Keratinocyte (primary cell): ENCODE data around the gene SPATA24. TPM values are rescaled to one million over a fixed set of nuclear protein-coding genes. Genes with fewer than 3 reads are reported as not detected.

Experiments
- DNase-seq: peaks from one replicate; pipeline ENCODE4 v3.0.0-alpha.2; 2011; ENCODE audit warnings: low read depth, missing footprints, low spot score
- FAIRE-seq: peaks from 2 replicates; lab custom pipeline; 2011; peaks lifted over from hg19 to GRCh38; lab: Jason Lieb, UNC
- H2AFZ ChIP-seq: 2 replicates; pipeline ENCODE4 v1.6.0; 2012; ENCODE audit warnings: low read length, control low read depth, inconsistent platforms; ENCODE audit not compliant: control insufficient read depth
- H3K27ac ChIP-seq: 2 replicates; pipeline ENCODE4 v1.5.1; 2011; ENCODE audit warnings: low read length; ENCODE audit not compliant: control insufficient read depth, insufficient read depth
- H3K27me3 ChIP-seq: 3 replicates; pipeline ENCODE4 v1.6.0; 2011; ENCODE audit warnings: low read length; ENCODE audit not compliant: control insufficient read depth, insufficient read depth; ENCODE audit errors: extremely low read depth
- H3K36me3 ChIP-seq, 2 experiments: 2 replicates in 1 of 2; 3 replicates in 1 of 2; pipeline ENCODE4 v1.5.1; 2011; ENCODE audit warnings: low read length in 2 of 2, mild to moderate bottlenecking in 1 of 2; ENCODE audit not compliant: control insufficient read depth in 2 of 2, insufficient read depth in 2 of 2; ENCODE audit errors: extremely low read depth in 1 of 2
- H3K4me1 ChIP-seq: 3 replicates; pipeline ENCODE4 v1.5.1; 2011; ENCODE audit warnings: low read length; ENCODE audit not compliant: control insufficient read depth, insufficient read depth; ENCODE audit errors: extremely low read depth
- H3K4me2 ChIP-seq: 3 replicates; pipeline ENCODE4 v1.6.0; 2011; ENCODE audit warnings: low read depth, low read length; ENCODE audit not compliant: control insufficient read depth, insufficient read depth; ENCODE audit errors: extremely low read depth
- H3K4me3 ChIP-seq, 3 experiments: fragments of 200-600 bp in 1 of 3; sonication (generic) in 1 of 3; 2 replicates in 2 of 3; 3 replicates in 1 of 3; pipeline ENCODE4 v1.5.1; 2011 to 2016; ENCODE audit warnings: low read length in 3 of 3, mild to moderate bottlenecking in 3 of 3, control low read depth in 2 of 3, inconsistent platforms in 1 of 3, low read depth in 1 of 3, mixed read lengths in 1 of 3, mixed run types in 1 of 3, moderate library complexity in 1 of 3; ENCODE audit not compliant: control insufficient read depth in 2 of 3, insufficient read depth in 2 of 3; ENCODE audit errors: extremely low read depth in 1 of 3
- H3K79me2 ChIP-seq: 2 replicates; pipeline ENCODE4 v1.6.0; 2012; ENCODE audit warnings: low read length; ENCODE audit not compliant: control insufficient read depth, insufficient read depth
- H3K9ac ChIP-seq: 3 replicates; pipeline ENCODE4 v1.6.0; 2011; ENCODE audit warnings: low read length; ENCODE audit not compliant: control insufficient read depth, insufficient read depth; ENCODE audit errors: extremely low read depth
- H3K9me1 ChIP-seq: 3 replicates; pipeline ENCODE4 v1.6.0; 2011; ENCODE audit warnings: low read length; ENCODE audit not compliant: control insufficient read depth, insufficient read depth; ENCODE audit errors: extremely low read depth
- H3K9me3 ChIP-seq: 2 replicates; pipeline ENCODE4 v1.5.1; 2012; ENCODE audit warnings: low read depth, low read length; ENCODE audit not compliant: control insufficient read depth
- H4K20me1 ChIP-seq: 3 replicates; pipeline ENCODE4 v1.6.0; 2011; ENCODE audit warnings: low read length; ENCODE audit not compliant: control insufficient read depth, insufficient read depth; ENCODE audit errors: extremely low read depth
- EZH2 ChIP-seq: IDR thresholded peaks from one replicate; pipeline ENCODE4 v1.6.1; 2012; ENCODE audit warnings: inconsistent platforms, mild to moderate bottlenecking, low read length, moderate library complexity
- dilution Hi-C: fragments of 300-500 bp; cut with MboI; formaldehyde crosslinking; loops from one replicate; pipeline ENCODE4 v1.7.0; 2020; ENCODE audit warnings: low sequenced_read_pairs; ENCODE audit not compliant: extremely low pct_ligation_motif_present
- polyA plus RNA-seq, 5 experiments: library from polyadenylated mRNA; depleted of rRNA in 3 of 5; stranded (reverse) in 3 of 5; stranded (forward) in 1 of 5; unstranded in 1 of 5; fragments of >200 nt; gene quantifications; 1 replicate in 1 of 5; 2 replicates in 3 of 5; 3 replicates in 1 of 5; pipeline versions ENCODE4 v1.2.1 to v1.2.3, GENCODE V29; 2011 to 2012; ENCODE audit warnings: missing spikeins in 2 of 5, low read depth in 1 of 5, low replicate concordance in 1 of 5
- TF ChIP-seq, protein P1 (sequence below), 3 experiments: IDR thresholded peaks in 1 of 3; conservative IDR thresholded peaks in 1 of 3; optimal IDR thresholded peaks in 1 of 3; 2 replicates in 2 of 3; 3 replicates in 1 of 3; pipeline versions ENCODE3 to v1.5.1; 2011; ENCODE audit warnings: low read length in 3 of 3, mild to moderate bottlenecking in 3 of 3, moderate library complexity in 2 of 3, control low read depth in 1 of 3, inconsistent platforms in 1 of 3; ENCODE audit not compliant: insufficient read depth in 2 of 3; ENCODE audit errors: extremely low read depth in 1 of 3

The SPATA24 gene
- polyA plus RNA-seq, 1 donor (not counting 4 experiments of a cell fraction or from before 2014, with no cell fraction given), result 4.9 TPM

DNA sequence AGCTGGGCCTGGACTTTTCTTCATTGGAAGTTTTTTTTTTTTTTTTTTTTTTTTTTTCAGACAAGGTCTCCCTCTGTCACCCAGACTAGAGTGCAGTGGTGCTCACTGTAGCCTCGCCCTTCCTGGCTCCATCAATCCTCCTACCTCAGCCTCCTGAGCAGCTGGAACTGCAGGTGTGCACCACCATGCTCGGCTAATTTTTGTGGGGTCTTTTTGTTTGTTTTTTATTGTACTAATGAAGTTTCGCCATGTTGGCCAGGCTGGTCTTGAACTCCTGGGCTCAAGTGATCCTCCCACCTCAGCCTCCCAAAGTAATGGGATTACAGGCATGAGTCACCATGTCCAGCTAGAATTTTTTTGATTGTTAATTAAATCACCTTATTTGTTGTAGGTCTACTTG is 31.8 kb upstream of the SPATA24 start:
- no peak overlapping the region for H3K4me2 ChIP-seq
- H3K9me1 ChIP-seq, result no peaks in the 10 kb centered on the region
- H3K9ac ChIP-seq, result no peak overlapping the region
- dilution Hi-C loops, result no loop called here
- H3K4me3 ChIP-seq, result no peak overlapping the region
- FAIRE-seq (no peak), DNase-seq (no peak)
- H3K36me3 ChIP-seq, result no peaks in the 10 kb centered on the region
- no peaks in the 10 kb centered on the region for H4K20me1 ChIP-seq
- no peak overlapping the region for H2AFZ ChIP-seq
- H3K4me1 ChIP-seq, result peaks cover 10% of the 10 kb centered on the region
- no peak overlapping the region for H3K27ac ChIP-seq
- H3K9me3 ChIP-seq, result no peaks in the 10 kb centered on the region
- TF ChIP-seq, protein P1, sequence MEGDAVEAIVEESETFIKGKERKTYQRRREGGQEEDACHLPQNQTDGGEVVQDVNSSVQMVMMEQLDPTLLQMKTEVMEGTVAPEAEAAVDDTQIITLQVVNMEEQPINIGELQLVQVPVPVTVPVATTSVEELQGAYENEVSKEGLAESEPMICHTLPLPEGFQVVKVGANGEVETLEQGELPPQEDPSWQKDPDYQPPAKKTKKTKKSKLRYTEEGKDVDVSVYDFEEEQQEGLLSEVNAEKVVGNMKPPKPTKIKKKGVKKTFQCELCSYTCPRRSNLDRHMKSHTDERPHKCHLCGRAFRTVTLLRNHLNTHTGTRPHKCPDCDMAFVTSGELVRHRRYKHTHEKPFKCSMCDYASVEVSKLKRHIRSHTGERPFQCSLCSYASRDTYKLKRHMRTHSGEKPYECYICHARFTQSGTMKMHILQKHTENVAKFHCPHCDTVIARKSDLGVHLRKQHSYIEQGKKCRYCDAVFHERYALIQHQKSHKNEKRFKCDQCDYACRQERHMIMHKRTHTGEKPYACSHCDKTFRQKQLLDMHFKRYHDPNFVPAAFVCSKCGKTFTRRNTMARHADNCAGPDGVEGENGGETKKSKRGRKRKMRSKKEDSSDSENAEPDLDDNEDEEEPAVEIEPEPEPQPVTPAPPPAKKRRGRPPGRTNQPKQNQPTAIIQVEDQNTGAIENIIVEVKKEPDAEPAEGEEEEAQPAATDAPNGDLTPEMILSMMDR (optimal IDR thresholded peaks at IDR 0.05 in 1 of 3, IDR thresholded peaks at IDR 0.05 in 1 of 3, conservative IDR thresholded peaks at IDR 0.05 in 1 of 3; ENCODE audit: extremely low read depth in 1 of 3, insufficient read depth in 2 of 3, low read length in 3 of 3), result no peak
- no peak for TF ChIP-seq EZH2
- H3K27me3 ChIP-seq, result no peaks in the 10 kb centered on the region
- H3K79me2 ChIP-seq, result no peaks in the 10 kb centered on the region

DNA sequence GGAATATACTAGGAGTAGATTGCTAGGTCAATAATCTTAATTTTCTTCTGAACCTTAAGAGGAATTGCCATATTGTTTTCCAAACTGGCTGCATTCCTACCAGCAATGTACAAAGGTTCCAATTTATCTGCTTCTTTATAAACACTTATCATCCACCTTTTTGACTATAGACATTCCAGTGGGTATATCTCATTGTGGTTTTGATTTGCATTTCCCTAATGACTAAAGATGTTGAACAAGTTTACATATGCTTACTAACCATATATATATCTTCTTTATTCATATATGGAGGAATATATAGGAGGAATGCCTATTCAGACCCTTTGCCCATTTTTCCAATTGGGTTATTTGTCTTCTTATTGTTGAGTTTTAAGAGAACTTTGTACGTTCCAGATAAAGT is 27.8 kb upstream of the SPATA24 start:
- DNase-seq (no peak), FAIRE-seq (peak; percentile 20)
- Histone ChIP-seq H3K9me1 (no peaks in the 10 kb centered on the region), H3K36me3 (no peaks in the 10 kb centered on the region), H3K27me3 (no peaks in the 10 kb centered on the region), H3K4me2 (no peak overlapping the region), H3K27ac (no peak overlapping the region), H3K79me2 (no peaks in the 10 kb centered on the region), H3K4me3 (no peak overlapping the region), H3K4me1 (peaks cover 2% of the 10 kb centered on the region), H2AFZ (no peak overlapping the region), H3K9ac (no peak overlapping the region), H3K9me3 (no peaks in the 10 kb centered on the region), H4K20me1 (no peaks in the 10 kb centered on the region)
- dilution Hi-C loops, result no loop called here
- no peak for TF ChIP-seq EZH2
- TF ChIP-seq, protein P1 (optimal IDR thresholded peaks at IDR 0.05 in 1 of 3, IDR thresholded peaks at IDR 0.05 in 1 of 3, conservative IDR thresholded peaks at IDR 0.05 in 1 of 3; ENCODE audit: extremely low read depth in 1 of 3, insufficient read depth in 2 of 3, low read length in 3 of 3), result no peak
